Measurements from ENCODE around the gene DCUN1D2.
A peak's percentile ranks its signal among the peaks of the same experiment; 100 is the strongest.

Gene DCUN1D2

DNA sequence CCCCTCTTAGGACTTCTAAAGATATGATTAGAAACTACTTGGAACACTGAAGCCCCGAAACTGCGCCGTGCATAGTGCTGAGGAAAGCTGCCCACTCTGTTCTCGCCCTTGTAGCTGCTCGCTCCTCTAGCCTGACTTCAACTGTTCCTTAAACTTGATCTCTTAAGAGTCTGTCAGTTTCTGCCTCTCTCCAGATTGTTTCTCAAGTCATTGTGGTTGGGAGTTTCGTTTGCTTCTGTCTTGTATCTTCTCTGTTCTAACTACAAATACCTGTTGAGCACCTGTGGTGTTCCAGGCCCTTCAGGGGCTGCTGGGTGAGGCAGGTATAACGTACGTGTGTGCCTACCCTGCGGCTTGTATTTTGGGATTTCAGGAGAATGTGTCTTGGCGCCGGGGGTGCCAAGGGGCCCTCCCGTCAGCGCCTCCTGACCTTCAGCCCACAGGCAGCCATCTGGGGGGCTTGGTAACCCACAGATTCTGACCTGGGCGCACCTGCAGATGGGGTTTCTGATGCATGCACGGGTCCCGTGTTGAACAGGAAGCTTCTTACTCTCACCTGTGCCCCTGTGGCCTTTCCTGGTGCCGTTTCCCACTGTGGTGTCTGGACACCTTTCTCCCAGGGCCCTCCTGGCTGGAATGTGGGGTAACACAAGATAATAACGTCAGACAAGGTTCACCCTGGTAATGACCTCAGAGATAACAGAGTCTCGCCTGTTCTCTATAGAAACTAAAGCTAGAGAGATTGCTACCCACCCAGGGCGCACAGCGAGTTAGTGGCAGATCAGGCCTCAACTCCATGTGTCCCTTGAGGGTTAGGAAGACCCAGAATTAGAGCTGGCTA is 17.2 kb upstream of the DCUN1D2 start:
- peak overlapping the region; percentile 50 for H3K27ac ChIP-seq
- peaks cover 11 to 27% of the 10 kb centered on the region in 2 experiments for H3K4me1 ChIP-seq (ENCODE audit: control insufficient read depth in 1 of 2, insufficient read depth in 1 of 2, low read depth in 1 of 2, low read length in 1 of 2)
- TF ChIP-seq, protein P1, sequence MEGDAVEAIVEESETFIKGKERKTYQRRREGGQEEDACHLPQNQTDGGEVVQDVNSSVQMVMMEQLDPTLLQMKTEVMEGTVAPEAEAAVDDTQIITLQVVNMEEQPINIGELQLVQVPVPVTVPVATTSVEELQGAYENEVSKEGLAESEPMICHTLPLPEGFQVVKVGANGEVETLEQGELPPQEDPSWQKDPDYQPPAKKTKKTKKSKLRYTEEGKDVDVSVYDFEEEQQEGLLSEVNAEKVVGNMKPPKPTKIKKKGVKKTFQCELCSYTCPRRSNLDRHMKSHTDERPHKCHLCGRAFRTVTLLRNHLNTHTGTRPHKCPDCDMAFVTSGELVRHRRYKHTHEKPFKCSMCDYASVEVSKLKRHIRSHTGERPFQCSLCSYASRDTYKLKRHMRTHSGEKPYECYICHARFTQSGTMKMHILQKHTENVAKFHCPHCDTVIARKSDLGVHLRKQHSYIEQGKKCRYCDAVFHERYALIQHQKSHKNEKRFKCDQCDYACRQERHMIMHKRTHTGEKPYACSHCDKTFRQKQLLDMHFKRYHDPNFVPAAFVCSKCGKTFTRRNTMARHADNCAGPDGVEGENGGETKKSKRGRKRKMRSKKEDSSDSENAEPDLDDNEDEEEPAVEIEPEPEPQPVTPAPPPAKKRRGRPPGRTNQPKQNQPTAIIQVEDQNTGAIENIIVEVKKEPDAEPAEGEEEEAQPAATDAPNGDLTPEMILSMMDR (IDR thresholded peaks at IDR 0.05), result no peak
- H3K36me3 ChIP-seq, result peaks cover 77% of the 10 kb centered on the region
- no peak overlapping the region for H3K4me3 ChIP-seq (ENCODE audit: low read depth in 1 of 2, low read length in 1 of 2)
- no peaks in the 10 kb centered on the region for H3K9me3 ChIP-seq
- H3K27me3 ChIP-seq, result no peaks in the 10 kb centered on the region

DNA sequence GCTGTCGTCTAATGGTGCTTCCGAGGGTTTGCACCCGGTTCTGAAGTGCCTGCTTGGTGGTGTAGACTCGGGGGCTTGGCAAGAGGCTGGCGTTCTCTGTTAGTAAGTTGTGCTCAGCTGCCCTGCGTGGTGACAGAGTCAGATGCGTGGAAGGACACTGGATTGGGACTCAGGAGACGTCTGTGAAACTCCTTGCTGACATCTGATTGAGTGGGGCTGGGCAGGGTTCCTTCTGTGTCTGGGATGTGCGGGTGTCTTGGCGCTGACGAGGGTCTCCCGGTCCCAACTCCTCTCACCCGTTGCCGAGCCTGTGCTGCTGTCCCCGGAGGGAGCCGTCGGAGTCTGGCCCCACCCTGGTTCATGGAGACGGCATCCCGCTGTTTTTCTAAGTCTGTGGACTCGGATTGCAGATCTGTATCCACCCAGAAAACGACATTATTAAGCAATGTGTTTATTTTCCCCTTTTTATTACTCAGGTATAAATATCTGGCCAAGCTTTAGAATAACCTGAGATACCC is 16.4 kb upstream of the DCUN1D2 start:
- Histone ChIP-seq H3K27me3 (no peaks in the 10 kb centered on the region), H3K9me3 (no peaks in the 10 kb centered on the region), H3K27ac (no peak overlapping the region), H3K4me1 (ENCODE audit: control insufficient read depth in 1 of 2, insufficient read depth in 1 of 2, low read depth in 1 of 2, low read length in 1 of 2) (peaks cover 11 to 27% of the 10 kb centered on the region in 2 experiments), H3K36me3 (peaks cover 77% of the 10 kb centered on the region), H3K4me3 (ENCODE audit: low read depth in 1 of 2, low read length in 1 of 2) (no peak overlapping the region)
- TF ChIP-seq, protein P1 (IDR thresholded peaks at IDR 0.05), result no peak

DNA sequence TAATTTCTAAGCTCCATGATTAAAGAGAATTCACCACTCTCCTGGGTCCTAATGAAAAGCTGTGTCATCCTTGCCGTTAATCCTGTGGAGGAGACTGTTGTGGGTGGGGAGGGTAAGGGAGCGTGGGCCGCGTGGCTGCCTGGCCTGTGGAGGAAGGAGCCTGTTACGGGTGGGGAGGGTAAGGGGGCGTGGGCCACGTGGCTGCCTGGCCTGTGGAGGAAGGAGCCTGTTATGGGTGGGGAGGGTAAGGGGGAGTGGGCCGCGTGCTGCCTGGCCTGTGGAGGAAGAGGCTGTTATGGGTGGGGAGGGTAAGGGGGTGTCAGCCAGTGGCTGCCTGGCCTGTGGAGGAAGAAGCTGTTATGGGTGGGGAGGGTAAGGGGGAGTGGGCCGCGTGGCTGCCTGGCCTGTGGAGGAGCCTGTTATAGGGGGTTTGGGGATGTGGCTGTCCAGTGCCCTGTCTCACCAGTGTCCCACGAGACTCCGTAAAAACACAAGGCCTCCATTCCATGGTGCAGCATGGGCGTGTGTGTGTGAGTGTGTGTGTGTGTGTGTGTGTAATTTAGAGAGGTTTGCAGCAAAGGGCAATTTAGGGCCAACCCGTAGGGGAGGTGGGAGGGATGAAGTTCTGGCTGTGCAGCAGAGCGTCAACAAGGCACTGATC is 15.6 kb upstream of the DCUN1D2 start:
- no peak overlapping the region for H3K4me3 ChIP-seq (ENCODE audit: low read depth in 1 of 2, low read length in 1 of 2)
- TF ChIP-seq, protein P1 (IDR thresholded peaks at IDR 0.05), result no peak
- H3K9me3 ChIP-seq, result no peaks in the 10 kb centered on the region
- H3K4me1 ChIP-seq (ENCODE audit: control insufficient read depth in 1 of 2, insufficient read depth in 1 of 2, low read depth in 1 of 2, low read length in 1 of 2), result peaks cover 11 to 27% of the 10 kb centered on the region in 2 experiments
- no peak overlapping the region for H3K27ac ChIP-seq
- peaks cover 77% of the 10 kb centered on the region for H3K36me3 ChIP-seq
- H3K27me3 ChIP-seq, result no peaks in the 10 kb centered on the region

DNA sequence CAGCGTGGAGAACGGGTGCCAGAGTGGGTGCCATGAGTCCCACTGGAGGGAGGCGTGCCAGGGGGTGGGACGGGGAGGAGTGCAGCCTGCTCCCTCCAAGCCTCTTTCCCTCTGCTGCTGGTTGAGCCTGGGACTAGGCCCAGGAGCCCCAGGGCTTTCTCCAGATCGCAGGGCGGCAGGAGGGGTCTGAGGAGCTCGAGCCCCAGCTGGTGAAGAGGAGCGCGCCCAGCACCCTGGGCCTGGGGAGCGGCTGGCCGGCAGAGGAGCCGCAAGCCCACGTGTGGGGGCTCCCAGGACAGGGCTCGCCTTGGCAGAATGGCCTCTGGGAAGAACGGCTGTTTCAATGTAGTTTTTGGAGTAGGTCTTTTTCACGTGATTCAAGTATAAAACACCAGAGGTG is 12.2 kb upstream of the DCUN1D2 start:
- Histone ChIP-seq H3K36me3 (peaks cover 96% of the 10 kb centered on the region), H3K9me3 (no peaks in the 10 kb centered on the region), H3K4me3 (ENCODE audit: low read depth in 1 of 2, low read length in 1 of 2) (no peak overlapping the region), H3K27me3 (no peaks in the 10 kb centered on the region), H3K4me1 (ENCODE audit: control insufficient read depth in 1 of 2, insufficient read depth in 1 of 2, low read depth in 1 of 2, low read length in 1 of 2) (no peaks in the 10 kb centered on the region), H3K27ac (no peak overlapping the region)
- TF ChIP-seq, protein P1 (IDR thresholded peaks at IDR 0.05), result no peak

DNA sequence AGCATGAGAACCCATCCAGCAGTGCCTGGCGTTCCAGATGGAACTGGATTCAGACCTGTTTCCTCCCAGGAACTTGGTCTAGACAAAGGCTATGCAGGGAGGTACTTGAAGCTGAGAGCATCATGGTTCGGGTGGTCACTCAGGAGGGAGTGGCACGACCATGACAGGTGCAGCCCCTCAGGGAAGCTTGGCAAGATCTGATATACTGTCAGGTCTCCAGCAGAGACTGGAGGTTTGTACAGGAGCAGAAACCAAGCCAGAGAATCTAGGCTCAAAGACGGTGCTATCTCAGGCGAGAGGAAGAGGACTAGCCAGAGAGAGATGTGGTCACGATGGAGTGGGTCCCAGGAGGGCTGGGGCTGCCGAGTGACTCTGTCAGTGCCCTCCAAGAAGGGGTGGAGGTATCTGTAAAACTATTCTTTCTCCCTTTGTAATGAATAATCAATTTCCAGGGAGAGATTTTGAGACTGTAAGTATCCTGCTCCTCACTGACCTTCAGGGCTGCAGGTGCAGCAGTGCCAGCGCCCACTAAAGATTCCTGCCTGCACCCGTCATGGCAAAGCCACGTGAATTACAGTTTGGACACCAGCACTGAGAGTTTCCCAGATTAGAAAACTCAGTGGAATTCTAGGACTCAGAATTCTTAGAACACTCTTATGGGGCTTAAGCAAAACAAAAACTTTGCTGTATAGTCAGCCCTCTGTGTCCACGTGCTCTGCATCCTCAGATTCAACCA is 10.2 kb upstream of the DCUN1D2 start:
- Histone ChIP-seq H3K4me1 (ENCODE audit: control insufficient read depth in 1 of 2, insufficient read depth in 1 of 2, low read depth in 1 of 2, low read length in 1 of 2) (no peaks in the 10 kb centered on the region), H3K27ac (no peak overlapping the region), H3K36me3 (peaks cover 100% of the 10 kb centered on the region), H3K4me3 (ENCODE audit: low read depth in 1 of 2, low read length in 1 of 2) (no peak overlapping the region), H3K9me3 (no peaks in the 10 kb centered on the region), H3K27me3 (no peaks in the 10 kb centered on the region)
- TF ChIP-seq, protein P1 (IDR thresholded peaks at IDR 0.05), result no peak
